Stimulated activated CD8-positive, alpha-beta memory T cell treated with anti-CD3 and anti-CD28 coated beads, Interleukin-4, amount 100 ng/mL, for 24 hours (primary cell): Measurements from ENCODE around the gene ZC3HAV1.
"Not testable (repeated sequence)": the region's sequence is repeated elsewhere in the genome, so short reads cannot be mapped to it uniquely, and the experiment has no call there.

Source experiments
- DNase-seq: peaks from one replicate; pipeline ENCODE4 v3.0.0-alpha.2; 2020; ENCODE audit warnings: low read depth

Gene ZC3HAV1

GRCh38 chr7:139112316-139112715, 2.8 kb upstream of the ZC3HAV1 start:
- DNase-seq = no peak

GRCh38 chr7:139111811-139112301, 2.3 kb upstream of the ZC3HAV1 start:
- DNase-seq = no peak

GRCh38 chr7:139111147-139111546, 1.6 kb upstream of the ZC3HAV1 start:
- DNase-seq = no peak

GRCh38 chr7:139109983-139110411, 477 bp upstream of the ZC3HAV1 start:
- no peak for DNase-seq

- no peak for DNase-seq
These were observed 993 bp downstream of the ZC3HAV1 start for GRCh38 chr7:139108266-139109187.

- no peak for DNase-seq
These were observed 2.6 kb downstream of the ZC3HAV1 start for GRCh38 chr7:139106959-139107358.

- not testable (repeated sequence) for DNase-seq
These were observed 3.3 kb downstream of the ZC3HAV1 start for GRCh38 chr7:139106227-139106626.

- DNase-seq = no peak
These were observed 4.0 kb downstream of the ZC3HAV1 start for GRCh38 chr7:139105484-139105883.

- DNase-seq = no peak
These were observed 5.4 kb downstream of the ZC3HAV1 start for GRCh38 chr7:139104091-139104450.

GRCh38 chr7:139103057-139103815, 6.3 kb downstream of the ZC3HAV1 start:
- DNase-seq = no peak

GRCh38 chr7:139101637-139102158, 7.8 kb downstream of the ZC3HAV1 start:
- not testable (repeated sequence) for DNase-seq

- DNase-seq = no peak
These were observed 10.2 kb downstream of the ZC3HAV1 start for GRCh38 chr7:139099172-139099947.

GRCh38 chr7:139095194-139095659, 14.3 kb downstream of the ZC3HAV1 start:
- no peak for DNase-seq

- no peak for DNase-seq
These were observed 14.9 kb downstream of the ZC3HAV1 start for GRCh38 chr7:139094596-139094995.

GRCh38 chr7:139094030-139094429, 15.5 kb downstream of the ZC3HAV1 start:
- DNase-seq = no peak

GRCh38 chr7:139093512-139093911, 16.0 kb downstream of the ZC3HAV1 start:
- DNase-seq = not testable (repeated sequence)

- no peak for DNase-seq
These were observed 17.3 kb downstream of the ZC3HAV1 start for GRCh38 chr7:139092090-139092796.

GRCh38 chr7:139091677-139091996, 17.9 kb downstream of the ZC3HAV1 start:
- no peak for DNase-seq

- DNase-seq = no peak
These were observed 20.4 kb downstream of the ZC3HAV1 start for GRCh38 chr7:139089118-139089517.

- DNase-seq = no peak
These were observed 21.3 kb downstream of the ZC3HAV1 start for GRCh38 chr7:139088268-139088667.

- no peak for DNase-seq
These were observed 22.3 kb downstream of the ZC3HAV1 start for GRCh38 chr7:139087212-139087611.
